Stromal cell of bone marrow (primary cell): Measurements from ENCODE around the gene GPN1.
A peak's percentile ranks its signal among the peaks of the same experiment; 100 is the strongest.
"Not testable (repeated sequence)": the region's sequence is repeated elsewhere in the genome, so short reads cannot be mapped to it uniquely, and the experiment has no call there.

Source experiments
- DNase-seq: peaks from one replicate; pipeline ENCODE4 v3.0.0-alpha.2; 2012; ENCODE audit warnings: low read depth

The GPN1 gene

DNA sequence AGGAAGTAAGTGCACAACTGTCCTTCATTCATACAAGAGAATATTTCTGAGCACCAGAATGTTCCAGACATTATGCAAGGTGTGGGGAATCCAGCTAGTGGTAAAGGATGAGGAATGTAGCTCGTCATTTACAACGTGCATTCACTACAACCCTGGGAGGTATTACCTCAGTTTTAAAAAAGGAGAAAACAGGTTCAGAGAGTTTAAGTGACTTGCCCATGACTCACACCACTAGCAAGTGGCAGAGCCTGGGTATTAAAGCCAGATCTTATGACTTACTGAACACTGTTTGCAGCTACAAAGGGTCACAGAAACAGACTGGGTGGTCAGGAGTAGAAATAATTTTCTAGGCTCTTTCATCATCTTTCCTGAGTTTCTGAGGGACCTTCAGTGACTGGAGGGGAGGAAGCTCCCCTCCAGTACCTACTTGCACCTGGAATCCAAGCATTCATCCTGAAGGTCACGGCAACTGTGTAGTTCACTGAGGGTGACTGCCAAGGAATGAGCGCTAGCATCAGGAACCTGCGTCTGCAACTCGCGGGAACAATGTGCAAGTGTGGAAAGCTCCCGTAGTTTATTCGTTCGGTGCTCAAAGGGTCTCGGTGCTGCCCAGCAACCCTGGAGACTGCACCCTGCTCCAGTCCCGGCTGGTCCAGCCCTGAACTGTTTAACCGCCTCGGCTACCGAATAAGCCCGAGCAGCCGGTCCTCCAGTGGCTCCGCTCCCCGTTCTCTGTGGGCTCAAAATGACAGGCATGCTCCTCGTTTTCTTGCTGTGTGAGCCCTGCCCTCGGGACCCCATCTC lies 685 bp upstream of the GPN1 start:
- DNase-seq, result peak; percentile 65

DNA sequence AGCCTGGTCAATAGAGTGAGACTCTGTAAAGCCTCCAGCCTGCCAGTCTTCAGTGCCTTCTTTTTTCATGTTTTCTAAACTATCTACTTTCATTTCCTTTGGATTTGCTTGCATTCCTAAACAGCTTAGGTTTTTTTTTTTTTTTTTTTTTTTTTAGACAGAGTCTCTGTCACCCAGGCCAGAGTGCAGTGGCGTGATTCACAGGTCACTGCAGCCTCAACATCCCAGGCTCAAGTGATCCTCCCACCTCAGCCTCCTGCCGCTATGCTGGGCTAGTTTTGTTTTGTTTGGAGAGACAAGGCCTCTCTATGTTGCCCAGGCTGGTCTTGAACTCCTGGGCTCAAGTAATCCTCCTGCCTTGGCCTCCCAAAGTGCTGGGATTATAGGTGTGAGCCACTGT lies 1.4 kb downstream of the GPN1 start:
- DNase-seq, result not testable (repeated sequence)

DNA sequence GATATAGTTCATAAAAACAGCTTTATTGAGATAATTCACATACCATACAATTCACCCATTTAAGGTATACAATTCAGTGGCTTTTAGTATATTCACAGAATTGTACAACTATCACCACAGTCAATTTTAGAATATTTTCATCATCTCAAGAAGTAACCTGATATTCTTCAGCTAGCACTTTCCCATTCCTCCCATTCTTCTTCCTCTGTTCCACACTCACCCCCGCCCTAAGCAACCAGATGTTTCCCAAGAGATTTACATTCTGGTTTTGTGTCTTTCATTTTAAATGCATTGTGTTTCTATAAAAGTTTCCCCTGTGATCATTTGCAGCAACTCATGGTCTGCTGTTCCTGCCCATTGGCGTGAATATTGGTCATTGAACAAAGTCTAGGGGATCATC lies 5.4 kb downstream of the GPN1 start:
- DNase-seq, result no peak

DNA sequence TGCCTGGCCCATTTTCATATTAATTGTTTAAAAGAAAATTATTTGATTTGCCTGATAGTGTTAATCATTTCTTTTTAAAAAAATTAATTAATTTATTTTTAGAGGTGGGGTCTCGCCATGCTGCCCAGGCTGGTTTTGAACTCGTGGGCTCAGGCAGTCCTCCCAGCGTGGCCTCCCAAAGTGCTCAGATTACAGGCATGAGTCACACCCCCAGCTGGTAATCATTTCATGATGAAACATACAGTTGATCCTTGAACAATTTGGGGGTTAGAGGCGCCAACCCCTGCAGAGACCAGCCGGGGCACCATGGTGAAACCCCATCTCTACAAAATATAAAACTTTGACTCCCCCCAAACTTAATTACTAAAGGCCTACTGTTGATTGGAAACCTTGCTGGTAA lies 7.9 kb downstream of the GPN1 start:
- no peak for DNase-seq

DNA sequence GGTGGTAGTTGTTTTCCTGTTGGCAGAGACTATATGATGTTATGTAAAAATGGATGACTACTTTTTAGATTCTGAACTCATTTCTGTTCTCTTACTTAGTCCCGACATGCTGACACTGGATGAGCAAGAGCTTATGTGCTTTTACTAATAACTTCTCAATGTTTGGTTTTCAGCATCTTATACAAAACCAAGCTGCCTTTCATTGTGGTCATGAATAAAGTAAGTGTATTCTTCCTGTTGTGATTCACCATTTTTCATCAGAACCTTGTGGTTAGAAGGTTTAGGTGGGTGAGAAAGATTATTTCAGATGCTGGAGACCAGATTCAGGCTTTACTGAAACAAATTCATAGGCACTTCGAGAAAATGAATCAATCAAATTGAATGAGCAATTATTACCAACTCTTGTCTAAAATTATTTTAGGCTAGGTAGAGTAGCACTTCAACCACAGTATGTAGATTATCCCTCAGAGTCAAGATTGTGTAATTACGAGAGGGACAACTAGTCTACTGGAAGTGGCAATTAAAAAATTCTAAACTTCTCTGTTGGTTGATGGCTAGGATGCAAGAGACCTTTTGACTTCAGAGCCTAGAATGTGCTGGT lies 9.3 kb downstream of the GPN1 start:
- no peak for DNase-seq

DNA sequence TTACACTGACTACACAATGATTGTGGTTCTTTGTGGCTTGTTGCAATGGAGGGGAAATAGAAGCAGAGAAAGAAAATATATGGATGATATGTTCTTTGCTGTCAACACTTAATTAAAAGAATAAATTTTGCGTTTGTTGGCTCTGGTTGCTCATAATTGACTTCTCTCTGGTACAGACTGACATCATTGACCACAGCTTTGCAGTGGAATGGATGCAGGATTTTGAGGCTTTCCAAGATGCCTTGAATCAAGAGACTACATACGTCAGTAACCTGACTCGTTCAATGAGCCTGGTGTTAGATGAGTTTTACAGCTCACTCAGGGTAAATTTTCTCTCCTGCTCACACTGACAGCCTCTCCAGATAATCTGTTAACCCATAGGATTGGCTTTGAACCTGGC lies 9.9 kb downstream of the GPN1 start:
- peak; percentile 59 for DNase-seq

DNA sequence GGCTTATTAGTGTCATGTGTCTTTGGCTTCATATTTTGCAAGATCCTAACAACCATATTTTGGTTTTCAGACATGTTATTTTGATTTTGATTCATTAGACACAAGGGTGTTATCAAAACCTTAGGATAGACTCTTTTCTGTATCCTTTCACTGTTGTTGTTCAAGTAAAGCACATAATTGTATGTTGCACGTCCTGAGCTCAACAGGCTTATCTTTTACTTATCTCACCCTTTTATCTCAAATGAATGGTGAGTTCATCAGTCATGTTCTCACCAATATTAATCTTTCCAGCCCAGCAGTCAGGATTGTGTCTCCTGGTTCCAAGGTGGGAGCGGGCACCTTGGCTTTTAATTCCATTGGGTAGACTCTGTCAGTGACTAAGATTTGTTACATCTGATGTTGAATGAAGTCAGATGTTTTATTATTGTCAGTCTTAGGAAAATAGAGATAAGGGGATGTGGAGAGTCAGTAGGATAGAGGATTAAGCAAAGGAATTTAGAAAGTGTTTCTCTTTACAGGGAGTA lies 11.9 kb downstream of the GPN1 start:
- no peak for DNase-seq

DNA sequence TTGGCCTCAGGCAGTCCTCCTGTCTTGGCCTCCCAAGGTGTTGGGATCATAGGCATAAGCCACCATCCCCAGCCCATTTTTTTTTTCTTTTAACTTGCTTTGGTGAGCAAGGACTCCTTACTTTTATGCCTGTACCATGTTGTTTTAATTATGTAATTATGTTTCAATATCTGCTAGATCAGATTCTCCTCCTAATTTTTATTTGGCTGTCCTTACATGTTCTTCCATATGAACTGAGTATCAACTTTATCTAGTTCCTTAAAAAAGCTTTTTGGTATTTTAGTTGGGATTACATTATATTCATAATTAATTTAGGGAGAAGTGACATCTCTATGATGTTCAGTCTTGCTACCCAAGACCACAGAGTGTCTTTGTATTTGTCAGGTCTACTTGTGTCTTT lies 16.3 kb downstream of the GPN1 start:
- DNase-seq, result no peak

DNA sequence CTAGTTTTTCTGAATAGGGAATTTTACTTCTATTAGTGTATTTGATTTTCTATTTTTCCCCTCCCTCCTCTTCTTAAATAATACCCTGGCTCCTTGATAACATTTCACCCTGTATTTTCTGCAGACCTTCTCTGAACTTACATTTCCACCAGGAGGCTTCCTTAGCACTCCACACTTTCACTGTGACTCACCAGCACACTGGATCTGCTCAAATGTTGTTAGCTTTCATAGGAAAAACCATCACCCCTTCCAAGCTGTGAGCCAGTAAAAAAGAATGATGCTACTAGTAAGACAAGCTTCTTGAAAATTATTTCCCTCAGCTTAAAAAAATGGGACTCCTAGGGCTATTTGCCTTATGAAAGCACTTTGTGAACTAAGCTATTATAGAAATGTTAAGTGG lies 18.4 kb downstream of the GPN1 start:
- DNase-seq, result no peak

DNA sequence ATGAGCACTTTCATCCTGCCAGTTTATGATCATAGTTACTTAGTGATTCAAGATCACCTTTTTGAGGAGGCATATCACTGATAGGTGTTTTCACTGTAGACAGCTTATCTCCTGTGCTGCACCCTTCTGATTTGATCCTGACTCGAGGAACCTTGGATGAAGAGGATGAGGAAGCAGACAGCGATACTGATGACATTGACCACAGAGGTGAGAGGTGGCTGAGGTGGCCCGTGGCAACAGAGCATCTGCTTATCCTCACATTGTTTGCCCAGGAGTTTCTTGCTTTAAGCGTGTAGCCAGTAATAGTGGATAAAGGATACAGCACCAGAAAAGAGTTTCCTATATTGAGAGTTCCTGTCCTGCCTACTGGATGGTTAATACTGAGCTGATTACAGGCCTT lies 18.9 kb downstream of the GPN1 start:
- DNase-seq, result no peak

DNA sequence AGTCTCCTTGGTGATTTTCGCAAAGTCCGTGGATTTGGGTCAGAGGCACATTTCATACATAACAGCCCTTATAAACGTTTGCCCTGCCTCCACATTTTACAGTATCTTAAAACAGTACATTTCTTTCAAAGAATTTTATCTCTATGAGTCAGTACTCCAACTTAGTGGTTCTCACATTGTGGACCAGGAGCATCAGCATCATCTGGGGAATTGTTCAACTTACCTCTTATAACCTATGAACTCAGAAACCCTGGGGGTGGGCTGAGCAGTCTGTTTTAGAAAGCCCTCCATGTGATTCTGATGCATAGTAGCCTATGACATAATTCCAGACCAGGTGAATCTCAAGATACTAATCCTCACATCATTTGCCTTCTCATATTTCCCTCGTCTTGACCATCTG lies 22.2 kb downstream of the GPN1 start:
- no peak for DNase-seq

DNA sequence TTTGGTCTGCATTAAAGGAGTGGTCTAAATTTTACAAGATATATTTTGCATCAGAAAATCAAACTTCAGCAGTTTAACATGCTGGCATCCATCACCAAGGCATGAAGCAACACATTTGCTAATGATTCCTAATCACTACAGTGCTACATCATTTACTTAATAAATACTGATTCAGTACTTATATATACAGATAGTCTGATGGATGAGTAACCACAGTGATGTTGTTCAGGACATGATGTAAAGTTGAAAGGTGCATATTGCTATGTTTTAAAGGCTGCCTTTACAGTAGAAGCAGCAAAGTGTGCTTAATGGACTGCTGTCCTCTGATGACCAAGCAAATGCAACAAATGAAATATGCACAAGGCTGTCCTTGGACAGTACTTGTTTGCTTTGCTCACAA lies 23.5 kb downstream of the GPN1 start:
- DNase-seq, result no peak

DNA sequence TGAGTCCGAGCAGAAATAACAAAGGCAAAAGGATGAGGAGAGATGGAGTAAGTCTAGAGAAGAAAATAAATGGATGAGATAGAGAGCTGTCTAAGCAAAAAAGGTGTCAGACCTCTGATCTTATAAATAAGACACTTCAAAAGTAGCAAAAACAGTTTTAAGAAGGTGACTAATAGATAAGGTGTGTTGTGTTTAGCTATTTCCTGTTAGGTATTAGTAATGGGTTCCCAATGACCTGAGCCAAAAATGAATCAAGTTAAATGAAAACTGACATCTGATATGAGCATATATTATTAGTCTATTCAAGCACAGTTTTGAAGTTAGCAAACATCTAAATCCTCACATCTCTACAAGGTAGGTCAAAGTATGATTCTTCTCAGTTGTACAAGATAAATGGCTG lies 23.9 kb downstream of the GPN1 start:
- DNase-seq, result no peak

DNA sequence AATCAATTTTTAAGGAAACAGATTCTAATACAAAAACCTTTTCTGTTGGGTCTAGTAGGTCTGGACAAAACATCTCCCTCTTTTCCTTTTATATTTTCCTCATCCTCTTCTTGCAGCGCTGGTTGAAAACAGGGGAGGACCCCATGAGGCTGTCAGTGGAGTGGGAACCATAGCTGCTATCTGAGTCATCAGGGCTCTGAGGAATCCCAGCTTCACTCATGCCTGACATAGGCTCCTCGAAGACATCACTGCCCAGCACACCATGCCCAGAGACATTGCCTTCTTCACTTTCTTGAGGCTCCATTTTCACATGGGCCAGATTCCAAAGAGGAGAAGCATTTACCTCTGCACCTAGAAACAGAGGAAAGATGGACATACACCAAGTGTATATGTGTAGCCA lies 24.5 kb downstream of the GPN1 start:
- no peak for DNase-seq

DNA sequence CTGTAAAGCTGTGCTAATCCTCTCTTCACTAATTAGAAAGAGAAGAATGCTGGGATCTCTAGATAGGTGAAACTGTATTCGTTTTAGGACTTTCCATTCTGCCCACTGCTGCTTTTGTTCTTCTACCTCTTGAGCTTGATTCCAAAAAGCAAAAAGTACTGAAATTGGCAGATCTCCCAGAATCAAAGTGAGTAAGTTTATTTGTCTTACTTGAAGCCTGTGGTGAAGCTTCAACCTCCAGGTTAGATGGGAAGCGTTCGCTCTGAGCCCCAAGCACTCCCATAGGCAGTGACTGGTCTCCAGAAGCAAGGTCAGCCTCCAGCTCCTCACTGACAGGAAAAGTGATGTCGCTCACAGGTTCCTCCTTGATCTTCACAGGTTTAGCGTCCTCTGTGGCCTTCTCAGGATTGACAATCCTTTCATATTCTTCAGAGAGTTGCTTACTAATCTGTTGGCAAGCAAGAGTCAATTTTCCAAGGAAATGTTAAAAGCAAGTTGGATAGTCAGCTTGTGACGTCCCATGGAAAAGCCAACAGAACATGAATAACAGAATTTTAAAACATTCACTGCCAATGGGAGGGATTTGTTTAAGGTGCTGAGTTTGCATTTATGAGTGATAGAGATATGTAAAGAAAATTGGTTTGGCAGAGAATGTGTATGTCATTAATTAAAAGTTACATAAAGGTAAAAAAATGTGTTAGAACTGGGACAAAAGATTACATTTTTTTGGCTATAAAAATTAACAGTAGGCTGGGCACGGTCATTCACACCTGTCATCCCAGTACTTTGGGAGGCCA lies 26.5 kb downstream of the GPN1 start:
- peak; percentile 9 for DNase-seq

DNA sequence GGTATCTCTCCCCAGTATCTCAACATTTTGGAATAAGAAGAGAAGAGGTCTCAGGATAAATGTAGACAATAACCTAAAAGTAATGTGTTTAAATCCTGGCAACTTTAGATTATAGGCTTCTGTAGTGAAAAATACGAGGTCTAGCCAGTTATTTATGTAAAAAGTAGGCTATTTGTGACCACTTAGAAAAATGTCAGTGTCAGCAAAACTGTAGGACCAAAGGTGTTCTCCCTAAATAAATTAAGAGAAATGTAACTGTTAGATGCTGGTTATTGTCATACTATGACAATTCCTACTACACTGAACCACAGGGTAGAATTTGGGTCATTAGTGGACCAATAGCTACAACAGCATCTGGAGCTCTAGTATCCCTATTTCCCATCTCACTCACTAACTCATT lies 32.5 kb downstream of the GPN1 start:
- no peak for DNase-seq

DNA sequence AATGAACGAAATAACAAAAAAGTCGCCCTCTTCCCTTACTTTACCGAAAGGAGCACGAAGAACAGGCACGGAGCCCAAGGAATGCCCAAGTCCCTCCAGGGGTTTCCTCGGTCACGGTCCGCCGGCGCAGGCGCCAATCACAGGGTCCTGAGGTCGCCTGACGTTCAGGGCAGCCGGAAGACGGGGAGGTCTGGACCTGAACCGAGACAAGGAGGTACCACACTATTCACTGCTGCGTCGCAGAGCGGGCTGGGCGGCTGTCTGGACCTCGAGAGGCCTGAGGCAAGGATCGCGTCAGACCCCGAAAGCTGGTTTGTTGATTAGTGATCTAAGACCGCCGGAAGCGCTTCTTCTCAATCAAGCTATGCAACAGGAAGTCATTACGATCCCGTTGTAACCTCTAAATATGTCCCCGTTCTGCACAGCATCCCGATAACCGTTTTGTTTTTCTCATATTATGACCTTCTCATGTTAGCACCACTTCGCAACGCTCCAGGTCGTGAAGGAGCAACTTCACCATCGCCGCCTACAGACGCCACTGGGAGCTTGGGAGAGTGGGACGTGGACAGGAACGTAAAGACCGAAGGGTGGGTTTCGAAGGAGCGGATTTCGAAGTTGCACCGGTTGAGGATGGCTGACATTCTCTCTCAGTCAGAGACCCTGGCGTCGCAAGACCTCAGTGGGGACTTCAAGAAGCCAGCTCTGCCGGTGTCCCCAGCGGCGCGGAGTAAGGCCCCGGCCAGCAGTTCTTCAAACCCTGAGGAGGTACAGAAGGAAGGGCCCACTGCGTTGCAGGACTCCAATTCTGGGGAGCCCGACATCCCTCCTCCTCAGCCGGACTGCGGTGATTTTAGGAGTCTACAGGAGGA lies 34.7 kb downstream of the GPN1 start, which contains the start of the genes SLC4A1AP and SUPT7L:
Gene SLC4A1AP, plus strand, starts transcription at position 605 of the 869 bp plus-strand sequence. Its CDS starts 26 bp downstream, at position 631.
Gene SUPT7L, minus strand, starts transcription at position 330 of the 869 bp plus-strand sequence. CDS start 1,422 bp downstream, outside the sequence.
- peak; percentile 68 for DNase-seq

DNA sequence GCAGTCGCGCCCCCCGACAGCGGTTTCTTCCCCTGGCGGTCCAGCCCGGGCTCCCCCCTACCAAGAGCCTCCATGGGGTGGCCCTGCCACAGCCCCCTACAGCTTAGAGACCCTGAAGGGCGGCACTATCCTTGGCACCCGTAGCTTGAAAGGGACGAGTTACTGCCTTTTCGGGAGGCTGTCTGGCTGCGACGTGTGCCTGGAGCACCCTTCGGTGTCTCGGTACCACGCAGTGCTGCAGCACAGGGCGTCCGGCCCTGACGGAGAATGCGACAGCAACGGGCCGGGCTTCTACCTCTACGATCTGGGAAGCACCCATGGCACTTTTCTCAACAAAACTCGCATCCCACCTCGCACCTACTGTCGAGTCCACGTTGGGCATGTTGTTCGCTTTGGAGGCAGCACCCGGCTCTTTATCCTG lies 35.3 kb downstream of the GPN1 start:
- DNase-seq, result no peak

DNA sequence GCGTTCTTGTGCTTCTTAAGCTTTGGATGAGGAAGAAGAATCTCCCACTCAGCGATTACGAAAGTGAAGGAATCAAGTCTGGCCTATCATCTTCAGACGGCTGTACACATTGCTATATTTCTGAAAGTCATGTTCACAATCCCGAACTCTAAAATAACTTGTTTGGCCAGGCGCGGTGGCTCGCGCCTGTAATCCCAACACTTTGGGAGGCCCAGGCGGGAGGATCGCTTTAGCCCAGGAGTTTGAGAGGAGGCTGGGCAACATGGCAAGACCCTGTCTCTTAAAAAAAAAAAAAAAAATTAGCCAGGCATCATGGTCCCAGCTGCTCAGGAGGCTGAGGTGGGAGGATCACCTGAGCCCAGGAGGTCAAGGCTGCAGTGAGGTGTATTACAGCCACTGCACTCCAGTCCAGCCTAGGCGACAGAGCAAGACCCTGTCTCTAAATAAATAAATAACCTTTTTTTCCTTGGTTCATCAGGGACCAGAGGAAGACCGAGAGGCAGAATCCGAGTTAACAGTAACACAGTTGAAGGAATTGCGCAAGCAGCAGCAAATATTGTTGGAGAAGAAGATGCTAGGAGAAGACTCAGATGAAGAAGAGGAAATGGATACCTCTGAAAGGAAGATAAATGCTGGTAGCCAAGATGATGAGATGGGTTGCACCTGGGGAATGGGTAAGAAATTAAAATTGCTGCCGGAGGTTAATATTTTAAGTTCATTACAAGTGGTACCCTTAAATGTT lies 35.9 kb downstream of the GPN1 start:
- DNase-seq, result no peak

DNA sequence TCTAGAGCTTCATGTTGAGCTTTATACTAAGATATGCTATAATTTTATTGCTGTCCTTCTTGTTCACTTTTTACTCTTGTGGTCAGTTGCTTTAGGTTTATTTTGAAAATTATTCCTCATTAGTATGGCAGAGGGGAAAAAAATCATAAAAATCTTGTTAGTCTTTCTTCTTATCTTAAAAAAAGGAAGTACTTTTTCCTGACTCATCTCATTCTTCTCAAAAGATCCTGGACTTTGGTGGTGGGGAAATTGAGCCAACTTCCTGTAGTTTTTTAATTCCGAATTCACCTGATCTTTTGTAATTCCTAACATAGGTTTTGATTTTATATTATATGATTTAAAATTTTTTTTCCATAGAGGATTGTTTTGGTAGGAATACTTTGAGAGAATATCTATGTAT lies 38.6 kb downstream of the GPN1 start:
- DNase-seq, result no peak

DNA sequence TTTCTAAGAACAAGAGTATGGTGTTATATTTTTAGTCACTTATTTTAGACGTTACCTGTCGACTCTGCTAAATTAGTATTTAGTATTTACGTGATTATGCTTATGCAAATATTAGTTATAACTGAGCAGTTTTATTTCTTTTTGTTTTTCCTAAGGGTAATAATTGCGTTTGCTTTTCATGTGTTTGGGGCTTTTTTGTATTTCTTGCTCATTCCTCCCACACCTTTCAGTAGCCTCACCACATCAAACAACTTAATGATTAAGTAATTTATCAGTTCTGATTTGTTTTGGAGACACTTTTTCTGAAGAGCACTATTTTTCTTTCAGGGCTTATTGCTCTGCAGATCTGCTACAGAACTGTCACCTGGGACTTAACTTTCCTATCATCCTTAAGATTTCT lies 42.4 kb downstream of the GPN1 start:
- DNase-seq, result no peak
